Measurements from ENCODE around the gene FAM174C.
"Not testable (repeated sequence)": the region's sequence is repeated elsewhere in the genome, so short reads cannot be mapped to it uniquely, and the experiment has no call there.

FAM174C gene

DNA sequence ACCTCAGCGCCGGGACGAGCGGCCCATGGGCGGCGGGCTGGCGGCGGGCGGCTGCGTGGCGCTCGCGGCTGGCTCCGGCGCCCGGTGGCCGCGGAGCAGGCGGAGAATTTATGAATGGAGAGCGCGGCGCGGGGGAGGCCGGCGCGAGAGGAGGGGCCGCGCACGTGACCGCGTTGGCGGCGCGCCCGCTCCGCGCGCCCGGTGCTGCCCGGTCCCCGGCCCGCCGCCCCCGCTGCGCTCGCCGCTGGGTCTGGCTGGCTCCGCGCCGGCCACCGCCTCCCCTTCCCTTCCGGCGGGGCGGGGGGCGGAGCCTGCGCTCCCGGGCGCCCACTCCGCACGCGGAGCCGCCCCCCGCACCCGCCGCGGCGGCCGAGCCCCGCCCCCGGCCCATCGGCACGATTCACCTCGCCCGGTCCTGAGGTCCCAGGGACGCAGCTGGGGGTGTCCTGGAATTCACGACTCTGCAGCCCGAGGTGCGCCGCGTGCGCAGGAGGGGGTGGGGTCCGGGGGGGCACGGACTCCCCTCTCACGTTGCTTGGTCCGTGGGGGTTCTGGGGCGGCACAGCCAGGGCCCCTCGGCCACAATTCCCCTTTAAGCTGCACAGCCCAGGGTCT lies 37.5 kb upstream of the FAM174C start, which contains the start of gene CBARP:
TSS of gene CBARP (minus strand) at position 252 of the 615 bp plus-strand sequence. CDS start 1,905 bp downstream, outside the sequence.
- DNase-seq, result no peak

DNA sequence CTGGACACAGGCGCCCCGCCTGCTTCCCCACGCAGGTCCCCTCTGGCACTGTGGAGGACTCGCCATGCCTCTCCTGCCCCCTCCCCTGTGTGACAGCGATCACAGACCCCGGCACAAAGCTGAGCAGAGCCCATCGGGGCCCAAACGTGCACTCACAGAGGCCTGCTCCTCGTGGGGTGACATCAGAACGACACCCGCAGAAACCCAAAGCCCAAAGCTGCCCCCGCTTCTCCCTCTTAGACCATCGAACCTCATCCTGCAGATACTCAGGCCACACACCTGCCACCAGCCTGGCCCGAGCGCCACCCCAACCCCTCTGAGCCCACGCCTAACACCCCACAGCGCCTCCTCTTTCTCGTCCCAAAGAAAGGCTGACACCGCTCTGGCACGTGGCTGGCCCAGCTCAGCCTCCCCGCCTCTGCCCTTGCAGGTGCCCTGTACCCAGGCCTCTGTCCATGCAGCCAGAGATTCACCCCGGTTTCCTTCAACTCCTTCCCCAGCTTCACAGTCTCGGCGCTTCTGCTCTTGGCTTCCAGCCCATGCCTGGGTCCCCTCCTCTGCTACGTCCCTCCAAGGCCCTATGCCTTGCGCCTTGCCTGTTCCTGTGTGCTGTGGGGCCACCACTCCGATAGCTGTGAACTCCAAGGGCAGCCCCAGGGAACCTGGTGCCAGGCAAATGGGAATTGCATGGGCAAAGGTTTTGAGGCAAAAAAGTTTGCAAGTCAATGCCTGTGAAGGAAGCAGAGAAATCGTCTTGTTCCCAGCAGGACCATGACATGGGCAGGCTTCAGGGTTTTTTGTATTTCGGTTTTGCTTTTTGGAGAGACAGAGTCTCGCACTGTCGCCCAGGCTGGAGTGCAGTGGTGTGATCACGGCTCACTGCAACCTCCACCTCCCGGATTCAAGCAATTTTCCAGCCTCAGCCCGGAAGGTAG lies 36.7 kb upstream of the FAM174C start:
- DNase-seq, result no peak

DNA sequence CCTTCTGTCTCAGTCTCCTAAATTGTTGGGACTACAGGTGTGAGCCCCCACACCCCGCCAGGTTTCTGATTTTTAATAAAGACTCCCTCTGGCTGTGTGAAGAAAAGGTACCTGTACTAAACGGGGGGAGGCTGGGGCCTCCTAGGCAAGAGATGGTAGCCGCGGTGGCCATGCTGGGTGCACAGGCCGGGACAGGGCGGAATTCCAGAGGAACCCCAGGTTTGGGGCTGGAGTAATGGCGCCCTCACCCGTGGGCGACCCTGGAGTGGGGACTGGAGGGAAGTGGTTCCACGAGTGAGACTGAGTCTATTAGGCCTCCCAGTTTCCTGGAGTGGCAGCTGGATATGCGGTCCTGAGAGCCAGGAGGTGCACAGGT lies 35.9 kb upstream of the FAM174C start:
- DNase-seq, result no peak

DNA sequence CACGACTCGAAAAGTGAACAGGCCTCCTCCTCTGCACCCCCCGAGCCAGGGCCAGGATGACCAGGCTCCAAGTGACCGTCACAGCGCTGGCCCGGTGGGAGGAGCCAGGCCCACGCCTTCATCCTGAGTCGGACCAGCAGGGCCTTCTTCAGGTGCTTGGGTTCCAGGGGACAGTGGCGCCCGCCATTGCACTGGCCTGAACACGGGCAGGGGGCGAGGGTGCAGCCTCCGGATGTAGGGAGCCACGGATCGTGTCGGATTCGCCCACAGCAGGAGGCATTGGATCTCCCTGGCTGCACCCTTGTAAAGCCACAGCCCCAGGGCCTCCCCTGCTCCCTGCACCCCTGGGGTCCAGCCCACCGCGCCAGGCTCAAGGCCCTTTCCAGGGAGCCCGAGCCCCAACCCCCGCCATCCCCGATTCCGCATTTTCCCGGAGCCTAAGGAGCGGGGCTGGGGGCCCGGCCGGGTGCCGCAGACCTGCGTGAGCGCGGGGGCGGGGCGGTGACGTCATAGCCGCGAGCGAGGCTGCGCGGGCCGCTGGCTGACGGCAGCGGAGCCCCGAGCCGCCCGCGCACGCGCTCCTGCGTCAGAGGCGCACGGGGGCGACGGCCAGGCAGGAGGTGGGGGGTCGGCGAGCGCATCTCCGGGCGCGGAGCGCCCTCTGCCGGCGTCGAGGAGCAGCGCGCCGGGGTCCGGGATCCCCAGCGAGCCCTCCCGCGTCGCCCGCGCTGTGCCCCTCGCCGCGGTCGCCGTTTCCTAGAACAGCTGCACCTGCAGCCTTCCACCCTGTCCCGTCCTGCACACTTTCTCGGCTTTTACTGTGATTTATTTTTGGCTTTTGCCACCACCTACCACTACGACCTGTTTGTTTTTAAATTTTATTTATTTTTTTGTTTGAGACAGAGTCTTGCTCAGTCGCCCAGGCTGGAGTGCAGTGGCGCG lies 35.3 kb upstream of the FAM174C start:
- DNase-seq, result peak; percentile 93

DNA sequence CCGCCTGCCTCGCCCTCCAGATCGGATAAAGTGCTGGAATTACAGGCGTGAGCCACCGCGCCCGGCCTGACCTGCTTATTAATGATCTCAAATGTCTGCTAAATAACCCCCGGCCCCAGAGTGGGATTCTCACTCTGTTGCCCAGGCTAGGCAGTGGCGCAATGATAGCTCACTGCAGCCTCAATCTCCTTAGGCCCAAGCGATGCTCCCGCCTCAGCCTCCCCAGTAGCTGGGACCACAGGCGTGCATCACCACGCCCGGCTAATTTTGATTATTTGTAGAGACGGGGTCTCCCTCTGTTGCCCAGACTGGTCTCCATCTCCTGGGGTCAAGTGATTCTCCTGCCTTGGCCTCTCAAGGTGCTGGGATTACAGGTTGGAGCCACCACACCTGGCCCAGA lies 34.4 kb upstream of the FAM174C start:
- DNase-seq, result no peak

DNA sequence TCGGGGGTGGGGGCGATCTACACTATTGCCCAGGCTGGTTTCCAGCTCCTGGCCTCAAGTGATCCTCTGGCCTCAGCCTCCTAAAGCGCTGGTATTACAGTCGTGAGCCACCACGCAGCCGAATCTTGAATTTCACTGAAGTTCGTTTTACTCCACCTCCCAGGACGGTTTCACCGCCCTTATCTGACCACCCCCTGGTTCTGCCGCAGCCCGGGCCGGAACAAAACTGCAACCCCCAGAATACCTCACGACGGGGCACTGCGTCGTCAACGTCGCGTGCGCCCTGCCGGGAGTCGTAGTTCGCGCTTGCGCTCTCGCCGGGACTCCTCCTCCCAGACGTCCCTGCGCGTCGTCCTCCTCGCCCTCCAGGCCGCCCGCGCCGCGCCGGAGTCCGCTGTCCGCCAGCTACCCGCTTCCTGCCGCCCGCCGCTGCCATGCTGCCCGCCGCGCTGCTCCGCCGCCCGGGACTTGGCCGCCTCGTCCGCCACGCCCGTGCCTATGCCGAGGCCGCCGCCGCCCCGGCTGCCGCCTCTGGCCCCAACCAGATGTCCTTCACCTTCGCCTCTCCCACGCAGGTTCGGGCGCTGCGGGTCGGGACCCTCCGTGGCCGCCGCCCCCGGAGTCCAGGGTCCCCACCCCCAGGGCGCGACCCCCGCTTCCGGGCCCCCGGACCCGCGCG lies 33.8 kb upstream of the FAM174C start, which contains the start of gene ATP5F1D:
TSS of gene ATP5F1D (plus strand) at position 335 of the 679 bp plus-strand sequence. CDS start at position 435, 100 bp downstream.
- peak; percentile 93 for DNase-seq

DNA sequence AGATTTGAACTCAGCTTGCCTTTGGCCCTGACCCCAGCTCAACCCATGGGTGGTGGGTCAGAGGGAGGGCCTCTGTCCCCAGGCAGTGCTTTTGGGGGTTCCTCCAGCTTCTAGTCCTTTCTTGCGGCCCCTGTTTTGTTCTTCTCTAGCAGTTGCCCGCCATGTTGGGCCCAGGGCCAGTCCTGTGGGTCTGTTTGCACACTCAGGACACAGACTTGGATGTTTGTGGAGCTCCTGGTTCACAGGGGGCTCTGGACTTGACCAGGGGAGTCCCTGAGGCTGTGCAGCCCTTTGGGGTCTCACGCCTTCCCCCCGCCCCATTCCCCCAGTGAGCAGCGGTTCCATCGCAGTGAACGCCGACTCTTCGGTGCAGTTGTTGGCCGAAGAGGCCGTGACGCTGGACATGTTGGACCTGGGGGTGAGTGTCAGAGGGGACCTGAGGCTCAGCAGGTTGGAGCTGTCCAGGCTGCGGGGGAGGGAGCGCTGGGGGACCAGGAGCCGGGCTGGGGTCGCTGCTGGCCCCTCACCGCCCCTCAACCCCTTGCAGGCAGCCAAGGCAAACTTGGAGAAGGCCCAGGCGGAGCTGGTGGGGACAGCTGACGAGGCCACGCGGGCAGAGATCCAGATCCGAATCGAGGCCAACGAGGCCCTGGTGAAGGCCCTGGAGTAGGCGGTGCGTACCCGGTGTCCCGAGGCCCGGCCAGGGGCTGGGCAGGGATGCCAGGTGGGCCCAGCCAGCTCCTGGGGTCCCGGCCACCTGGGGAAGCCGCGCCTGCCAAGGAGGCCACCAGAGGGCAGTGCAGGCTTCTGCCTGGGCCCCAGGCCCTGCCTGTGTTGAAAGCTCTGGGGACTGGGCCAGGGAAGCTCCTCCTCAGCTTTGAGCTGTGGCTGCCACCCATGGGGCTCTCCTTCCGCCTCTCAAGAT lies 31.3 kb upstream of the FAM174C start:
- peak; percentile 82 for DNase-seq

DNA sequence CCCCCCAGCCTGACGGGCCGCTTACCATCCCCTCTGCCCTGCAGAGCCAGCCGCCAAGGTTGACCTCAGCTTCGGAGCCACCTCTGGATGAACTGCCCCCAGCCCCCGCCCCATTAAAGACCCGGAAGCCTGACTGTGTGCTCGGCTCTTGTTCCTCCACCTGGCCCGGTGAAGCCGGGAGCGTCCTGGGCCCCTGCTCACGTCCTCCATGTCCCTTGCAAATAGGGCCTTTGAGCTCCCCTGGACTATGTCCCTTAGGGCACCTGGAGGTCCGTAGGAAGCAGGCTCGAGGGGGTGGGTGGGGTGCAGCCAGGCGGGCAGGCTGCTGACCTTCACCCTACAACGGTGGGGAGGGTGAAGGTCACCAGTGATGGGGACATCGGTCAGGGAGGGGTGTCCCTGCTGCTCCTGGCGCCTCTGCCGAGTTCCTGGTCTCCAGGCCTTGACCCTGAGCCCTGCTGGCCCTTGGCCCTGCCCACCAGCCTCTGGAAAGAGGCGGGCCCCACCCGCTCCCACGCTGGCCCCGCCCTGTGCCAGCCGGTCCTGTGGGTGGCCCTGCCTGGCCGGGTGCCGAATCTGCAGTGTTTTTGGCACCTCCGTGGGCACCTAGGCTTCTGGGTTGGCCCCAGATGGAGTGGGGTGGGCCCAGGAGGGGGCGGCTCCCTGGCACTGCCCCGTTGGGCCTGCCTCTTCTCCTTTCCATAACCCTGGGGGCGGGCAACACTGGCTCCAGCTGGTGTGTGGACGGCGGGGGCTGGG lies 30.5 kb upstream of the FAM174C start:
- DNase-seq, result no peak

DNA sequence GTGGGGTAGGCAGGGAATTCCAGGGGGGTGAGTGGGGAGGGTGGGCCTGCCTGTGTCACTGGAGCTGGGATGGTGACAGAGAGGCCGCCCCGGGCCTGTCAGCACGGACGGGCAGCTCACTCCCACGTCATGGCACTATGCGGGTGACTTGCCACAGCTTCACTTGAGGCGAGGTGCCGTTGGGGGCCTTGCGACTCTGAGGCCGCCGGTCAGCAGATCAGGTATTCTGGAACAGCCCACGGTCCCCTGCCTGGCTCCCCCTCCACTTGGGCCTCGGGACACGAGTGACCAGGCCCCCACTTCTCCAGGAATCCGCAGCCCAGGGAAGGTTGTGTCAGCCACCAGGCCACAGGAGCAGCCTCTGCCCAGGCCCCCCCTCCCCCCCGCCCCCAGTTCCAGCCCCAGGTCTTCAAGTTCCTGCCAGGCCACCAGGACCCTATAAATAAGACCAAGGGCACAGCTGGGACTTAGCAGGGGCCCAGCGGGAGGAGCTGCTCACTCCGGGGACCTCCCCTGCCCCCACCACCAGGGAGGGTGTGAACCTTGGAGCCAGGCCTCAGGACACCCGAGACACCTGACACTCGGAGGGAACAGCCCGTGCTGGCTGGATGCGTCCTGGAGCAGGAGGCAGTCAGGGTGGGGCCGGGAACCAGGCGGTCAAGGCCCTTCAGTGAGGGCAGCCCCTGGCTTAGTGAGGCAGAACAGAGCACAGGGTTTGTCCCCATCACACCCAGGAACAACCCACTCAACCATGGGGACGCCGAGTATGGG lies 29.7 kb upstream of the FAM174C start:
- no peak for DNase-seq

DNA sequence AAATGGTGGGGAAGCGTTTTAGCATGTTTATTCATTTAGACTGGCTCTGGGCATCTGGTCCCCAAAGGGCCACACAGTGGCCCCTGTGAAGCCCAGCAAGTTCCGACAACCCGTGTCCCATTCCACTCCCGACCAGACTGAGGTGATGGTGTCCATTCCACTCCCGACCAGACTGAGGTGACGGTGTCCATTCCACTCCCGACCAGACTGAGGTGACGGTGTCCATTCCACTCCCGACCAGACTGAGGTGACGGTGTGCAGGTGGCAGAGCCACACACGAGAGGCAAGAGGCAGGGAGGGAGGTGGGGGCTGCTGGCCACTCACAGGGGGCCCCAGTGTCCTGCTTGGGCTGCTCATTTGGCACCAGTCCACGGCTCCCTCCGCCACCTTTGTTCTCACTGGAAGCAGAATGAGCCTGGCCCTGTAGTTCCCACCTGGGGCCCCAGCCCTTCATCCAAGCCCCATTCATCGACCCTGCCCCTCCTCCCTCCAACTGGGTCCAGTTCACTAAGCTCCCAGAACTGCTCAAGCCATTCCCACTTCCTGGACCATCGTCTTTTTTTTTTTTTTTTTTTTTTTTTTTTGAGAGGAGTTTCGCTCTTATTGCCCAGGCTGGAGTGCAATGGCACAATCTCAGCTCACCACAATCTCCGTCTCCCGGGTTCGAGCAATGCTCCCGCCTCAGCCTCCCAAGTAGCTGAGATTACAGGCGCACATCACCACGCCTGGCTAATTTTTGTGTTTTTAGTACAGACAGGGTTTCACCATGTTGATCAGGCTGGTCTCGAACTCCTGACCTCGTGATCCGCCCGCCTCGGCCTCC lies 28.9 kb upstream of the FAM174C start:
- not testable (repeated sequence) for DNase-seq

DNA sequence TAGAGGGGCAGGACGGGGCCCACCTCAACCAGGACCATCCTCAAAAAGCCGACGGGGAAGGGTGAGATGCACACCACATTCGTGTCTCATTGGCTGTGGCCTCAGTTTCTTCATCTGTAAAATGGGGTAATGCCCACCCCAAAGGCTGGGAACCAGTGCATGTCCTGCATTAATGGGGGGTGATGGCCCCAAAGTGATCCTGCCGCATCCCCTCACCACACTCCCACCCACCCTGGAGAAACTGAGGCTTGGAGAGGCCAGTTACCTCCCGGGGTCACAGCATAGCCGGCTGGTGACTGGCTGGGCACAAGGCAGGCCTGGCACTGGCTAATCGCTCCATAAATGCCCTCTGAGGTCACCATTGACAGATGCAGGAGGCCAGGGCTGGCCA lies 27.6 kb upstream of the FAM174C start:
- no peak for DNase-seq

DNA sequence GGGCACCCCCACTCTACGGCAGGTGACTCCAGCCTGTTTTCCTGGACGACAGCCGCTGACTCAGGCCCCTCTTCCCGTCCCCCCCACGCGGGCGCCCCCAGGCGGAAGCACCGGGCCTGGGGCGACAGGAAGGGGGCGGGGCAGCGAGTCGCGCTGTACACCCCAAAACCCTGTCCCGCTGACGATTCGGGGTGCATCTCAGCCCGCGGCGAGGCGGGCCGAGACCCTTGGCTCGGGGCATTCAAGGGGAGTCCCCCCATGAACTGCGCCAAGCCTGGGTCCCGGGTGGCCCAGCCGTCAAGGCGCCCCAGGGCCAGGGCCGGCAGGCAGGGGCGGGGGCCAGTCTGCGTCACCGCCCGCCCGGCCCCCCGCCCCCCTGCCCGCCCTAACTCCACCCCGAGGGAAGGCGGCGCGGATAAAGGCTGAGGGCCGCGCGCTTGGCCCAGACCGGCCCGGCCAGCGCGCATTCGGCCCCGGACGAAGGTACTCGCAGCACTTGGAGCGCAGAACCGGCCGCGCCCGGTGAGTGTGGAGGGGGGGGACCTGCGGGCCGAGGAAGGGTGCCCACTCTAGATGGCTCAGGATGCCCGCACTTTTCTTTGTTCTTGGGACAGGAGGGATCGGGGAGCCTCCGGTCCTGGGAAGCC lies 27.1 kb upstream of the FAM174C start, which contains the start of gene MIDN:
TSS of gene MIDN (plus strand) at position 445 of the 647 bp plus-strand sequence. CDS start 1,714 bp downstream, outside the sequence.
- DNase-seq, result peak; percentile 79

DNA sequence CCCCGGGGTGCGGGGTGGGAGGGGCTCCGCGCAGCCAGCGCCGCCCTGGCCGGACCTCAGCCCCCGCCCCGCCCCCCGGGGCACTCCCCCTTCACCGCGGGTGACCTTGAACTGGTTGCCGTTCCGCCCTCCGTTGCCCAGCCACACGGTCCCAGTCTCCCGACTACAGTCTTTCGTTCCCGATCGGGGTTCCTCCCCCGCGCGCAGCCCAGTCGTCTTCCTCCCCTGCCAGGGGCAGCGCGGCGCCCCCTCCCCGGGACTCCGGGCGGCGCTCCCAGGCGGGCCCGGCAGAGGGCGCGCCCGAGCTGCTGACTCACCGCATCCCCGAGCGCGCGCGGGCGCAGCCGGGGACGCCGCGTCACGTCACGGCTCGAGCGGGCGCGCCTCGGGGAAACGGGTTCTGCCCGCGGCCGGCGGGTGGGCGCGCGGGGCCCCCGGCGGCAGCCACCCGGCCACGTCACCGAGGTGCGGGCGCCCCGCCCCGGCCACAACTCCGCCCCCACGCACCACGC lies 26.5 kb upstream of the FAM174C start:
- peak; percentile 89 for DNase-seq

DNA sequence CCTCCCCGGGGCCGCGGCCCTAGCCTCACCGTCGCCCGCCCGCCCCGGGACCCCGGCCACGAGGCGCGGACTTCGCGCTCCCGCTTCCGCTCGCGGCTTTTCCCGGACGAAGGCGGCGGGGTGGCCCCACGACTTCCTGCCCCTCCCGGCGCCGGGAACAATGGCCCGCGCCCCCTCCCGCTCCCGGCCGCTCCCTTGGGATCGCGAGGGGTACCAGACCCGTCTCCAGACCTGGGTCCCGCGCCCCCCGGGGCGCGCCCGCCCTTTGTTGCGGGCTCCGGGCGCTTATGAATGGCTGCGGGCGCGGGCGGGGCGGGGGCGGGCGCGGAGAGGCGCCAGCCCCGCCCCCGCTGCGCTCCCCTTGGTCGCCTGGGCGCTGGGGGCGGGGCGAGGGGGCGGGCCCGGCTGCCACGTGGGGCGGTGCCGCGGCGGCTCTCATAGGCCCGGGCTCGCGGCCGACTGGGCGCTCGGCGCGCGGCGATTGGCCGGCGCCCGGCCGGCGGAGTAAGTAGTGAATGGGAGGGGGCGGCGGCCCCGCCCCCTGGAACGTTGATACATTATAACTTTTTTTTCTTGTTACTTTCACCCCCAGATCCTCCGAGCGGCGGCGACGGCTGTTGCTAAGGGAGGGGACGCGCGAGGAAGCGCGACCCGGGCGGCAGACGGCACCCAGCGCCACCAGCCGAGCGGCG lies 25.9 kb upstream of the FAM174C start:
- peak; percentile 90 for DNase-seq

DNA sequence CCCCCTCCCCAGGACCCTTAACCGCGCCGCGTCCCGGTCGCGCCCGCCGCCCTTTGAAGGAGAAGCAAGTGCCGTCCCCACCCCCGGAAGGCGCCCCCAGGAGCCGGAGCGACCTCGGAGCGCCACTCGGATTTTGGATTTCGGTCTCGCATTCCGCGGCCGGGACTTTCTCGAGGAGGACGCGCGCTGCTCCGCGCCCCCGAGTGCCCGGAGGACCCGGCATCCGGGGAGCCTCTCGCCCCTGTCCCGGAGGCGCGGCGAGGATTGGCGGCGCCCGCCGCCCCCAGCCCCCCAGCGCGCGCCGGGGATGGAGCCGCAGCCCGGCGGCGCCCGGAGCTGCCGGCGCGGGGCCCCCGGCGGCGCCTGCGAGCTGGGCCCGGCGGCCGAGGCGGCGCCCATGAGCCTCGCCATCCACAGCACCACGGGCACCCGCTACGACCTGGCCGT lies 25.3 kb upstream of the FAM174C start:
- DNase-seq, result no peak

DNA sequence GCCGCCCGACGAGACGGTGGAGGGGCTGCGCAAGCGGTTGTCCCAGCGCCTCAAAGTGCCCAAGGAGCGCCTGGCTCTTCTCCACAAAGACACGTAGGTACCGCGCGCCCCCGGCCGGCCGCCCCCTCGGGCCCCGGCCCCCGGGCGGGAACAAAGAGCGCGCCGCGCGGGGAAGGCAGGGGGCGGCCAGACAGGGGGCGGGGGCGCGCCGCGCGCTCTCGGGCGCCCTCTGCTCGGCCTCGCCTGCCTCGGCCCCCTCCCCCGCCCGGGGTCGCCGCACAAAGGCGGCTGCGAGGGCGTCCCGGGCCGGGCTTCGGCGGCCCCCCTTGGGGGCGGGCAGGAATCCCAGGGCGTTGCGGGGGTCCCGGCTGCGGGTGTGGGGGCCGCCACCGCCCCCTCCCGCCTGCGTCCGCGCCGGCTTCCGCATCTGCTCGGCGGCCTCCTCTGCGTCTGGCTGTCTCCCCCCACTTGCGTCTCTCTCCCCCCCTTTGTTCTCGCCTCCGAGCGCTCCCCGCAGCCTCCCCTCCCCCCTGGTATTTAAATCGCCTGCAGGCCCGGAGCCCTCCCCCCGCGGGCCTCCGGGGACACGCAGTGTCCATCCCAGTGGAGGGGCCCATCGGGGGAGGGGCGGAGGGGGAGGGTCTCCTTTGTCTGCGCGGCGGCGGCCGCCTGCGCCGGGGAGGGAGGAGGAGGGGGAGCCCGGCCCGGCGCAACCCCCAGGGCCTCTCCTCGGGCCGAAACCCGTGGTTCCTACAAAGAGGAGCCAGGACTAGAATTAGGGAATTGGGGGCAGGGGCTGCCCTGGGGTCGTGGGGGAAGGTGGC lies 24.7 kb upstream of the FAM174C start:
- DNase-seq, result no peak

Measured in activated CD4-positive, CD25-positive, alpha-beta regulatory T cell treated with anti-CD3 and anti-CD28 coated beads, Interleukin-2, amount 50 U/mL, for 72 hours (primary cell).